Activated CD8-positive, alpha-beta memory T cell treated with anti-CD3 and anti-CD28 coated beads for 36 hours (primary cell): ENCODE data around the gene GPR160. TPM values are rescaled to one million over a fixed set of nuclear protein-coding genes. Genes with fewer than 3 reads are reported as not detected.
"Not testable (repeated sequence)": the region's sequence is repeated elsewhere in the genome, so short reads cannot be mapped to it uniquely, and the experiment has no call there.

Experiments
- CTCF ChIA-PET: fragments of 350-600 bp; sonication (Branson Sonifier 250); formaldehyde crosslinking; loops from one replicate; lab custom pipeline; 2021; ENCODE audit warnings: antibody characterized with exemption; lab: Charles Lee
- POLR2A ChIA-PET: fragments of 350-600 bp; sonication (Branson Sonifier 250); formaldehyde crosslinking; loops from one replicate; lab custom pipeline; 2021; ENCODE audit warnings: antibody characterized with exemption; lab: Charles Lee
- total RNA-seq, 2 experiments: library from RNA; stranded (reverse); gene quantifications; one replicate each; pipeline ENCODE4 v1.2.3, GENCODE V29; 2021

The GPR160 gene, protein sequence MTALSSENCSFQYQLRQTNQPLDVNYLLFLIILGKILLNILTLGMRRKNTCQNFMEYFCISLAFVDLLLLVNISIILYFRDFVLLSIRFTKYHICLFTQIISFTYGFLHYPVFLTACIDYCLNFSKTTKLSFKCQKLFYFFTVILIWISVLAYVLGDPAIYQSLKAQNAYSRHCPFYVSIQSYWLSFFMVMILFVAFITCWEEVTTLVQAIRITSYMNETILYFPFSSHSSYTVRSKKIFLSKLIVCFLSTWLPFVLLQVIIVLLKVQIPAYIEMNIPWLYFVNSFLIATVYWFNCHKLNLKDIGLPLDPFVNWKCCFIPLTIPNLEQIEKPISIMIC
- 1 to 10 TPM; 3.7 to 4.2 TPM for total RNA-seq

GRCh38 chr3:170037463-170038433 is at the start of gene GPR160:
Gene GPR160, plus strand, starts transcription at chr3:170037995. Its CDS starts 45,978 bp downstream, at chr3:170083973.
- CTCF ChIA-PET: interaction anchor here (0.5 to 1.3 kb wide), 5 partner anchors 12 to 376 kb away, joined by 3 to 5 read pairs (median 3); no protein-coding TSS in a partner anchor
- POLR2A ChIA-PET: interaction anchor here (0.6 kb wide), 1 partner anchor 8 kb away, joined by 3 read pairs; no protein-coding TSS in a partner anchor

DNA sequence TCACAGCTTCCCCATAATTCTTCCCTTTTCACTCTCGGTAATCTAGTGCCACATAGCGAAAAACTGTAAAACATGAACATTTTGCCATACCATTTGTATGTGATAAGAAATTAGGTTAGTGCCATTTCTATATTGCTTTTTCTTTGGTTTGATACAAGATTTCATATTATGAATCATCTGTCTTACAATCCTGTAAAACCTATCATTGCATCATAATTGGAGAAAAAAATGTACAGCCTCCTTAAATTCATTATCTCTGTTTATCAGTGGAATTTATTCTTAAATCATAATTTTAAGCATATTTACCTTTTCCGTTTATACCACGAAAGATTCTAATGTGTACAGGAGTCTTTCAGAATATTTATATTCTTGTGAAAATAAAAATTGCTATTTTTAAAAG is 47.4 kb upstream of the GPR160 start:
- ChIA-PET POLR2A (no interaction called here), CTCF (no interaction called here)

- ChIA-PET CTCF (no interaction called here), POLR2A (no interaction called here)
Measured at GRCh38 chr3:169992156-169992555, 45.6 kb upstream of the GPR160 start.

GRCh38 chr3:169992781-169993180 is 45.0 kb upstream of the GPR160 start:
- CTCF ChIA-PET: no interaction called here
- POLR2A ChIA-PET: no interaction called here

GRCh38 chr3:169993761-169994160 is 44.0 kb upstream of the GPR160 start:
- ChIA-PET POLR2A (interaction anchor here (0.5 kb wide), 1 partner anchor 127 kb away, joined by 3 read pairs; no protein-coding TSS in a partner anchor), CTCF (no interaction called here)

- CTCF ChIA-PET: no interaction called here
- POLR2A ChIA-PET: no interaction called here
Measured at GRCh38 chr3:169996063-169996462, 41.7 kb upstream of the GPR160 start.

GRCh38 chr3:169998668-169999131 is 39.1 kb upstream of the GPR160 start:
- CTCF ChIA-PET: interaction anchor here (0.7 kb wide), 1 partner anchor 225 kb away, joined by 3 read pairs; the partner anchor contains the start of gene MYNN
- POLR2A ChIA-PET: interaction anchor here (1.0 to 1.4 kb wide), 2 partner anchors 15 to 58 kb away, joined by 3 read pairs; no protein-coding TSS in a partner anchor

DNA sequence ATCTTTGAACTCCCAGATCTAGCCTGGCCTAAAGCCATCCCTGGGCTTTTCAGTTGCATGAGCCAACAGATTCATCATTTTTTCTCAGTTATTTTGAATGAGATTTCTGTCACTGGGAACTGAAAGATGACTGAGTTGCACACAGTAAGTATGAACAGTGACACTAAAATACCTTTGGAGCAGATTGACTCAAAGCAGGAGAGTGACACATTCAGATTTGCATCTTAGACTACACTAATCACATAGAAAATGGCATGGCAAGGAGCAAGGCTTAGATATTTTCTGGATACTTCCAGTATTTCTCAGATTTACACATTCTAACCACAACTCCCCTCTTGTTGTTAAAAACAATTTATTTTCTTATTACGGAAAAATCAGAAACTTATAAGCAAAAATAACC is 38.4 kb upstream of the GPR160 start:
- ChIA-PET CTCF (no interaction called here), POLR2A (interaction anchor here (1.0 to 1.4 kb wide), 2 partner anchors 15 to 58 kb away, joined by 3 read pairs; no protein-coding TSS in a partner anchor)

- CTCF ChIA-PET: no interaction called here
- POLR2A ChIA-PET: interaction anchor here (1.4 kb wide), 1 partner anchor 57 kb away, joined by 3 read pairs; no protein-coding TSS in a partner anchor
Measured at GRCh38 chr3:170000051-170000450, 37.7 kb upstream of the GPR160 start.

DNA sequence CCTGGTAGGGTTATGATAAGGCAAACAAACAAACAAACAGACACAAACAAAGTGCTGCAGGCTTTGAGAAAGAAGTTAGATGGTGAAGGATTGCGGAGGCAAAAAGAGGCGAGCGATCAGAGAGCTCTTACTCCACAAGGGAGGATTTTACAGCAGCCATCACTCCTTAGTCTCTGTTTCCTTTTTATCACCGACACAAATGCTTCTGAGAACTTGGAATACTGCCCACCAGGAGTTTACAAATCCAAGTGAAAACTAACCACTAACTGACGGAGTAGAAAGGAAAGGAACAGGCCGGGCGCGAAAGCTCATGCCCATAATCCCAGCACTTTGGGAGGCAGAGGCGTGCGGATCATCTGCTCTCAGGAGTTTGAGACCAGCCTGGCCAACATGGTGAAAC is 35.6 kb upstream of the GPR160 start:
- POLR2A ChIA-PET: interaction anchor here (0.7 kb wide), 2 partner anchors 32 to 162 kb away, joined by 3 read pairs; no protein-coding TSS in a partner anchor
- CTCF ChIA-PET: no interaction called here

DNA sequence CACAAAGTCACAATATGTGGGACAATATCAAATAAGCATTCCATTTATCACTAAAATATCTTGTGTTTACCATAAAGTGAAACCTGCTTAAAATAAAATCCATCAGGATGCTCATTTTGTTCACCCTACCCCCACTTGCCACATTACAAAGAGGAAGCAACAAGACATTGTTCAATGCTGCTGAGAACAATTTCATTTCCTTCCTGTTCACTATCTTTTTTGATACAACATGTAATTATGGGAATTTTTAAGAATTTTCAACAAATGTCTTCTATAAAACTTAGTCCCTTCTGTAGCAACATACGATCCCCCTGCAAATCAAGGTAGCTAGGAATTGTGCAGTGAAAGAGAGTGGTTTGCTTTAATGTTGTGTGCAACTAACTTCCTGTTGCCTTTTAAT is 34.9 kb upstream of the GPR160 start:
- ChIA-PET POLR2A (no interaction called here), CTCF (no interaction called here)

GRCh38 chr3:170003881-170004356 is 33.9 kb upstream of the GPR160 start:
- ChIA-PET POLR2A (no interaction called here), CTCF (no interaction called here)

GRCh38 chr3:170007031-170007663 is 30.6 kb upstream of the GPR160 start:
- ChIA-PET CTCF (interaction anchor here (0.6 kb wide), 1 partner anchor 30 kb away, joined by 3 read pairs; no protein-coding TSS in a partner anchor), POLR2A (interaction anchor here (0.5 kb wide), 1 partner anchor 157 kb away, joined by 4 read pairs; no protein-coding TSS in a partner anchor)

DNA sequence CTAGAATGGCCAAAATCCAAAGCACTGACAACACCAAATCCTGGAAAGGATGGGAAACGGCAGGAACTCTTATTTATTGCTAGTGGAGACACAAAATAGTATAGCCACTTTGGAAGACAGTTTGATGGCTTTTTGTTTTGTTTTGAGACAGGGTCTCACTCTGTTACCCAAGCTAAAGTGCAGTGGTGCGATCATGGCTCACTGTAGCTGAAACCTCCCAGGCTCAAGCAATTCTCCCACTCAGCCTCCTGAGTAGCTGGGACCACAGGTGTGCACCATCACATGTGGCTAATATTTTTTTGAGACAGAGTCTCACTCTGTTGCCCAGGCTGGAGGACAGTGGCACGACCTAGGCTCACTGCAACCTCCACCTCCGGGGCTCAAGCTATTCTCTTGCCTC is 27.3 kb upstream of the GPR160 start:
- CTCF ChIA-PET: no interaction called here
- POLR2A ChIA-PET: no interaction called here

DNA sequence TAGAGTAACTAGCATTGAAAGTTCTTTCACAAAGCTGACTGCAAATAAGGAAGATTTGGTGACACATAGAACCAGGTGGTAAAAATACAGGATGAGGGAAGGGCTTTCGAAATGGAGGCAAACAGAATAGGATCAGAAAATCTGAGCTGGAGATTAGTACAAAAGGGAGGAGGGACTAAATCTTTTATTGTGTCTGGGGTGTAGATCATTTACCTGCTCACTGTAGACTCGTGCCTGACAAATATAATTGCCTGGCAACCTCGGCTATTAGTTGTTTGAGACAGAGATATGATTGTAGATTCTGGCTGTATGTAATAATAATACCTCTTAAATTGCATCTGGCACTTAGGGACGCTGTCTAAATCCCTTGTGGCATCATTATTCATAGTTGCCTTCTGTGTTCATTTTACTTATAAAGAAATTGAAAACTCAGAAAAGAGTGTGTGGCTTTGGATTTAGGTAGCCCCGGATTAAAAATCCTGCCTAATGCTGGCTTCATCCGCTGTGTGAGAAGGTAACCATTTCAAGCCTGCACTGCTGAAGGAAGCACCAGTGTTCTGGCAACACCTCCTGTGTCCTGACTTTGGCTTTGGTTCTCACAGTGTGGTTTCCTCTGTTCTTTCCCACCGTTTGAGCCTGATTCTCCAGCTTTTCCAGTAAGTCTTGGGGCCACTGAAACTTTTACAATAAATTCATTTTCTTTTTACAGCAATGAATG is 25.0 kb upstream of the GPR160 start:
- CTCF ChIA-PET: no interaction called here
- POLR2A ChIA-PET: no interaction called here

- CTCF ChIA-PET: no interaction called here
- POLR2A ChIA-PET: no interaction called here
Measured at GRCh38 chr3:170016057-170016456, 21.7 kb upstream of the GPR160 start.

DNA sequence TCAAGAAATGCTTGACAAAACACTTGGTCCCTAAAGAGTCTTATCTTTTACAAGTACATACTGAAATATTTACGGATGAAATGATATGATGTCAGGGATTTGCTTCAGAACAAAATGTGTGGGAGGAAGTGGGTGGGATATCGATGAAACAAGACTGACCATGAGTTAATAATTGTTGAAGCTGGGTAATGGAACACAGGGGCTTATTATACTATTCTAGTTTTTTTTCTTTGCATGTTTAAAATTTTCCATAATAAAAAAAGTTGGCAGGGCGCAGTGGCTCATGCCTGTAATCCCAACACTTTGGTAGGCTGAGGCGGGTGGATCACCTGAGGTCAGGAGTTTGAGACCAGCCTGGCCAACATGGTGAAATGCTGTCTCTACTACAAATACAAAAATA is 18.5 kb upstream of the GPR160 start:
- CTCF ChIA-PET: interaction anchor here (1.5 kb wide), 1 partner anchor 52 kb away, joined by 3 read pairs; the partner anchor contains the start of gene SEC62
- POLR2A ChIA-PET: not testable (repeated sequence)

- ChIA-PET POLR2A (no interaction called here), CTCF (interaction anchor here (0.6 to 1.4 kb wide), 4 partner anchors 33 to 398 kb away, joined by 3 read pairs; no protein-coding TSS in a partner anchor)
Measured at GRCh38 chr3:170021083-170021482, 16.7 kb upstream of the GPR160 start.
